A673 (cell line): ENCODE measurements around the gene RERE.

Experiments
- CTCF ChIP-seq: fragments of 300-800, 200-600 bp; sonication (generic); conservative IDR thresholded peaks from 2 replicates; pipeline ENCODE4 v1.5.1; 2017; ENCODE audit warnings: low read depth, mild to moderate bottlenecking, antibody characterized with exemption, low read length, moderate library complexity, mixed read lengths
- EZH2 ChIP-seq: fragments of 200-600 bp; sonication (generic); IDR thresholded peaks from 2 replicates; pipeline ENCODE4 v1.6.1; 2017; ENCODE audit warnings: borderline replicate concordance, low read depth, mild to moderate bottlenecking, mixed read lengths, antibody characterized with exemption, low read length; ENCODE audit not compliant: poor library complexity, severe bottlenecking

GRCh38 chr1:8739377-8739776 is 78.1 kb downstream of the RERE start:
- 0 out of 2 replicates have a peak, but pooled peaks have one; percentile 19 for TF ChIP-seq CTCF
- no peak for TF ChIP-seq EZH2
